ENCODE measurements around the gene TSHZ2. TPM values are rescaled to one million over a fixed set of nuclear protein-coding genes. Genes with fewer than 3 reads are reported as not detected.

TSHZ2 gene
- total and polyA plus RNA-seq, 2 donors (not counting 1 experiment from before 2014, with no cell fraction given) = 1.00 to 5.7 TPM

- TF ChIP-seq CTCF (IDR thresholded peaks at IDR 0.05) (no peak), EZH2 (IDR thresholded peaks at IDR 0.05; ENCODE audit: borderline replicate concordance, insufficient read depth, low read depth, low read length, poor library complexity, severe bottlenecking) (no peak)
- Mint-ChIP-seq H3K4me3 (no peak overlapping the region), H3K9me3 (ENCODE audit: insufficient read depth) (no peaks in the 10 kb centered on the region), H3K4me1 (peaks cover 17% of the 10 kb centered on the region), H3K27ac (no peak overlapping the region), H3K27me3 (peaks cover 6% of the 10 kb centered on the region)
- no peaks in the 10 kb centered on the region for H3K36me3 ChIP-seq (replicated peaks in 1 of 2; ENCODE audit: control extremely low read depth in 1 of 2, control insufficient read depth in 1 of 2, extremely low read depth in 1 of 2, insufficient read depth in 2 of 2, low read length in 1 of 2)
- intact Hi-C loops (cut with micrococcal nuclease) = no loop called here
- H3K27ac ChIP-seq (ENCODE audit: low read length in 2 of 2) = no peak overlapping the region
- peaks cover 3 to 10% of the 10 kb centered on the region in 2 donors for H3K4me1 ChIP-seq (ENCODE audit: control insufficient read depth in 2 of 2, insufficient read depth in 2 of 2, low read length in 2 of 2)
- ChIA-PET CTCF (no interaction called here), POLR2A (interaction anchor here (0.6 kb wide), 1 partner anchor 742 kb away, joined by 3 read pairs; no protein-coding TSS in a partner anchor)
- WGBS (ENCODE audit: insufficient coverage) = 88% methylated on average over 3 of the region's 4 CpGs
- DNase-seq = no peak
- no peaks in the 10 kb centered on the region for H4K20me1 ChIP-seq (ENCODE audit: control insufficient read depth, insufficient read depth, low read length, poor library complexity, severe bottlenecking)
- H3K4me2 ChIP-seq (replicated peaks; ENCODE audit: low read depth, low read length, poor library complexity, severe bottlenecking) = no peak overlapping the region
- ATAC-seq (ENCODE audit: low read depth) = no peak
- no peaks in the 10 kb centered on the region for H3K79me2 ChIP-seq (ENCODE audit: control insufficient read depth, insufficient read depth, low read length)
- no peak overlapping the region for H3K9ac ChIP-seq (ENCODE audit: low read length)
- H3K4me3 ChIP-seq (ENCODE audit: control extremely low read depth in 1 of 5, extremely low read depth in 1 of 5, insufficient read depth in 1 of 5, low read depth in 2 of 5, low read length in 4 of 5) = no peak overlapping the region
- H3K9me3 ChIP-seq (ENCODE audit: control extremely low read depth in 1 of 3, control insufficient read depth in 2 of 3, insufficient read depth in 1 of 3, low read length in 2 of 3) = peaks cover 0 to 3% (median 0%) of the 10 kb centered on the region in 3 donors
- H2AFZ ChIP-seq (ENCODE audit: insufficient read depth, low read depth, low read length, poor library complexity, severe bottlenecking) = no peak overlapping the region
- H3K27me3 ChIP-seq (replicated peaks in 1 of 4; ENCODE audit: control extremely low read depth in 1 of 4, control insufficient read depth in 3 of 4, insufficient read depth in 4 of 4, low read length in 3 of 4) = peaks cover 0 to 5% (median 3%) of the 10 kb centered on the region in 4 experiments
These were observed 193.3 kb downstream of the TSHZ2 start for GRCh38 chr20:53165452-53165851.

GRCh38 chr20:53168491-53168890 is 196.3 kb downstream of the TSHZ2 start:
- Mint-ChIP-seq H3K27me3 (peaks cover 6% of the 10 kb centered on the region), H3K27ac (no peak overlapping the region), H3K4me3 (no peak overlapping the region), H3K9me3 (ENCODE audit: insufficient read depth) (no peaks in the 10 kb centered on the region), H3K4me1 (peaks cover 2% of the 10 kb centered on the region)
- no peak overlapping the region for H3K27ac ChIP-seq (ENCODE audit: low read length in 2 of 2)
- ChIA-PET CTCF (interaction anchor here (0.6 kb wide), 1 partner anchor 403 kb away, joined by 3 read pairs; no protein-coding TSS in a partner anchor), POLR2A (no interaction called here)
- no peaks in the 10 kb centered on the region for H3K36me3 ChIP-seq (replicated peaks in 1 of 2; ENCODE audit: control extremely low read depth in 1 of 2, control insufficient read depth in 1 of 2, extremely low read depth in 1 of 2, insufficient read depth in 2 of 2, low read length in 1 of 2)
- intact Hi-C loops (cut with micrococcal nuclease) = no loop called here
- H3K9me3 ChIP-seq (ENCODE audit: control extremely low read depth in 1 of 3, control insufficient read depth in 2 of 3, insufficient read depth in 1 of 3, low read length in 2 of 3) = no peaks in the 10 kb centered on the region
- no peaks in the 10 kb centered on the region for H3K79me2 ChIP-seq (ENCODE audit: control insufficient read depth, insufficient read depth, low read length)
- TF ChIP-seq CTCF (IDR thresholded peaks at IDR 0.05) (no peak), EZH2 (IDR thresholded peaks at IDR 0.05; ENCODE audit: borderline replicate concordance, insufficient read depth, low read depth, low read length, poor library complexity, severe bottlenecking) (no peak)
- ATAC-seq (ENCODE audit: low read depth) (no peak), DNase-seq (no peak)
- H2AFZ ChIP-seq (ENCODE audit: insufficient read depth, low read depth, low read length, poor library complexity, severe bottlenecking) = no peak overlapping the region
- no peak overlapping the region for H3K9ac ChIP-seq (ENCODE audit: low read length)
- no peak overlapping the region for H3K4me3 ChIP-seq (ENCODE audit: control extremely low read depth in 1 of 5, extremely low read depth in 1 of 5, insufficient read depth in 1 of 5, low read depth in 2 of 5, low read length in 4 of 5)
- H4K20me1 ChIP-seq (ENCODE audit: control insufficient read depth, insufficient read depth, low read length, poor library complexity, severe bottlenecking) = no peaks in the 10 kb centered on the region
- H3K27me3 ChIP-seq (replicated peaks in 1 of 4; ENCODE audit: control extremely low read depth in 1 of 4, control insufficient read depth in 3 of 4, insufficient read depth in 4 of 4, low read length in 3 of 4) = peaks cover 0 to 5% (median 4%) of the 10 kb centered on the region in 4 experiments
- H3K4me2 ChIP-seq (replicated peaks; ENCODE audit: low read depth, low read length, poor library complexity, severe bottlenecking) = no peak overlapping the region
- no peaks in the 10 kb centered on the region for H3K4me1 ChIP-seq (ENCODE audit: control insufficient read depth in 2 of 2, insufficient read depth in 2 of 2, low read length in 2 of 2)
- no CpG with 5 or more reads among the region's 1 CpG for WGBS (ENCODE audit: insufficient coverage)
